Anterior cingulate cortex (tissue), 58 donors: ENCODE data around the gene NANOGP8.
"Not testable (repeated sequence)": the region's sequence is repeated elsewhere in the genome, so short reads cannot be mapped to it uniquely, and the experiment has no call there.

Experiments used
- DNase-seq, 58 donors: peaks; one replicate each; lab custom pipeline; 2025; lab: John Stamatoyannopoulos, UW

The NANOGP8 gene

GRCh38 chr15:35098737-35099136 lies 13.6 kb upstream of the NANOGP8 start:
- no peak for DNase-seq

GRCh38 chr15:35095941-35096340 lies 10.8 kb upstream of the NANOGP8 start:
- no peak for DNase-seq

GRCh38 chr15:35092846-35093245 lies 7.8 kb upstream of the NANOGP8 start:
- no peak for DNase-seq

GRCh38 chr15:35092311-35092710 lies 7.2 kb upstream of the NANOGP8 start:
- DNase-seq: no peak

GRCh38 chr15:35090104-35090807 lies 5.2 kb upstream of the NANOGP8 start:
- DNase-seq: no peak

GRCh38 chr15:35089551-35089950 lies 4.5 kb upstream of the NANOGP8 start:
- DNase-seq: no peak

GRCh38 chr15:35088329-35088728 lies 3.2 kb upstream of the NANOGP8 start:
- DNase-seq: no peak

GRCh38 chr15:35087759-35088158 lies 2.7 kb upstream of the NANOGP8 start:
- no peak for DNase-seq

- not testable (repeated sequence) for DNase-seq
Measured at GRCh38 chr15:35082371-35083348, 2.4 kb downstream of the NANOGP8 start.

GRCh38 chr15:35081626-35082365 lies 3.3 kb downstream of the NANOGP8 start:
- DNase-seq: not testable (repeated sequence)

- DNase-seq: no peak
Measured at GRCh38 chr15:35080226-35080625, 4.9 kb downstream of the NANOGP8 start.

- DNase-seq: peak in 25 of 58 donors; percentile 1 to 50 (median 8)
Measured at GRCh38 chr15:35078221-35078915, 6.7 kb downstream of the NANOGP8 start.

GRCh38 chr15:35071106-35071505 lies 14.0 kb downstream of the NANOGP8 start:
- DNase-seq: no peak

- DNase-seq: peak in 10 of 58 donors; percentile 2 to 28 (median 5)
Measured at GRCh38 chr15:35068846-35069475, 16.1 kb downstream of the NANOGP8 start.

GRCh38 chr15:35067496-35068347 lies 17.4 kb downstream of the NANOGP8 start:
- no peak for DNase-seq

- no peak for DNase-seq
Measured at GRCh38 chr15:35066094-35066493, 19.0 kb downstream of the NANOGP8 start.

- no peak for DNase-seq
Measured at GRCh38 chr15:35064576-35065190, 20.4 kb downstream of the NANOGP8 start.

- DNase-seq: no peak
Measured at GRCh38 chr15:35062738-35063099, 22.4 kb downstream of the NANOGP8 start.
